SJCRH30 (cell line): ENCODE results near the gene TOX3. TPM values are rescaled to one million over a fixed set of nuclear protein-coding genes. Genes with fewer than 3 reads are reported as not detected.

Experiments used
- DNase-seq, 2 experiments: peaks; one replicate each; pipeline ENCODE4 v3.0.0-alpha.2; 2015 to 2020
- H3K27ac ChIP-seq: fragments of 250-450 bp; sonication (Bioruptor Pico); 2 replicates; pipeline ENCODE4 v1.5.1; 2020; ENCODE audit warnings: mild to moderate bottlenecking, moderate library complexity
- H3K27me3 ChIP-seq: fragments of 250-450 bp; sonication (Bioruptor Pico); 2 replicates; pipeline ENCODE4 v1.5.1; 2020; ENCODE audit warnings: mild to moderate bottlenecking, moderate library complexity
- H3K36me3 ChIP-seq: fragments of 250-450 bp; sonication (Bioruptor Pico); 2 replicates; pipeline ENCODE4 v1.5.1; 2020; ENCODE audit warnings: mild to moderate bottlenecking, moderate library complexity
- H3K4me1 ChIP-seq: fragments of 250-450 bp; sonication (Bioruptor Pico); 2 replicates; pipeline ENCODE4 v1.5.1; 2020; ENCODE audit warnings: mild to moderate bottlenecking, moderate library complexity
- H3K4me3 ChIP-seq: fragments of 250-450 bp; sonication (Bioruptor Pico); 2 replicates; pipeline ENCODE4 v1.5.1; 2020; ENCODE audit warnings: mild to moderate bottlenecking, moderate library complexity
- H3K9me3 ChIP-seq: fragments of 250-450 bp; sonication (Bioruptor Pico); replicated peaks from 2 replicates; pipeline ENCODE4 v1.5.1; 2020; ENCODE audit warnings: mild to moderate bottlenecking, moderate library complexity
- total RNA-seq: library from RNA; depleted of rRNA; stranded (reverse); fragments of >200 nt; shearing (Covaris generic); gene quantifications from 2 replicates; pipeline ENCODE4 v1.2.3, GENCODE V29; 2014

The TOX3 gene
- total RNA-seq, 1 experiment from 2014 or later: 18.6 TPM

DNA sequence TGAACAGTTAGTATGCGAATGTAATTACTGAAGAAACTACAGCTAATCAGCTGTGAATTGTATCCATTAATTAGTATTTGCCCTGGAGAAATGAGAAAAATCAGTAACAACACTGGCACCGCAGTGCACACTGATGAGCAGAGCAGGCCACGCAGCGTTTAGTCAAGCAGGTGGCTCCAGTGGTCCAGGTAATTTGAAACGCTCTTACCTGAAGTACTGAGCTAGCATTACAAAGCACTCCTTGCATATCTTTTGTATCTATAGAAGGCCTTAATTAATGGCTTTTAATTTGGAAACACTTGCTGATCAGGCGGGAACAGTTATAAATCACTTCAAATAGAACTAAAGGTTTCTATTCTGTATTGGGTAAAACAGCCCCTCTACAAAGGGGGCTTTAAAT, 76.4 kb downstream of the TOX3 start:
- no peaks in the 10 kb centered on the region for H3K36me3 ChIP-seq
- H3K27ac ChIP-seq: no peak overlapping the region
- H3K4me1 ChIP-seq: peaks cover 49% of the 10 kb centered on the region
- no peaks in the 10 kb centered on the region for H3K9me3 ChIP-seq
- no peaks in the 10 kb centered on the region for H3K27me3 ChIP-seq
- DNase-seq: no peak
- no peak overlapping the region for H3K4me3 ChIP-seq

DNA sequence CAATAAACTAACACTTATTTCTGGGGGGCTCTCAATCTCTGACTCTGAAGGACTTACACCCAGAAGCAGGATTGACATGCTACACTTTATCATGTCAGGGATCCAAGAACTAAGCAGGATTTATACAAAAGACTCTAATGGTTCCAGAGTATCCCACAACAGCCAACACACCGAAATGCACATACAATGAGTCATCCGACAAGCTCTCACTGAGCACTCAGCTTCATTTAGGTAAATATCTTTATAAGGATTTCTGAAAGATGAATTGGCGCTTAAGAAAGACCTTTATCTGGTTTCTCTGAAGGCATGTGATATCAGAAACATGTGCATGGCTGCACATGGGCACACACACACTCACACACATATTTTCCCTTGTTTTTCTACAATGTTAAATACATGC, 77.2 kb downstream of the TOX3 start:
- peak; percentile 19 to 57 for DNase-seq
- Histone ChIP-seq H3K4me1 (peaks cover 50% of the 10 kb centered on the region), H3K9me3 (no peaks in the 10 kb centered on the region), H3K27ac (peak overlapping the region; percentile 90), H3K27me3 (no peaks in the 10 kb centered on the region), H3K4me3 (no peak overlapping the region), H3K36me3 (no peaks in the 10 kb centered on the region)

DNA sequence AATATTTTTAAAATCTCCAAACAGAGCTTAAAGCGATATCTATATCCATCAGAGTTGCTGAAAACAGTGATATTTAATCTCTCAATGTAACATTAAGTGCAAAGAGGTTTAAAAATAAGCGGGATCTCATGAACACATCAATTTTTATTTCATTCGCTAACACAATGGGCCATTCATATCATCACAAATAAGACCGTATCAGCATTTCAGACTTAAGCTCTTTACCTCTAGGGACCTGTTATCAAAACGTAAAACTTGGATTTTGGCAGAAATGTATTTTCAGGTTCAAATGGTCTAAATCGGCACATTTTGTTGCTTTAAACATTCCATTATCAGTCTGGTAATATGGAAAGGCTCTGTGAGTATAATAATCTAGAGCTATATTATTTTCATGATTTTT, 77.9 kb downstream of the TOX3 start:
- no peaks in the 10 kb centered on the region for H3K9me3 ChIP-seq
- DNase-seq: peak in 1 of 2 experiments; percentile 30
- peak overlapping the region; percentile 90 for H3K27ac ChIP-seq
- H3K4me1 ChIP-seq: peaks cover 50% of the 10 kb centered on the region
- no peak overlapping the region for H3K4me3 ChIP-seq
- no peaks in the 10 kb centered on the region for H3K36me3 ChIP-seq
- no peaks in the 10 kb centered on the region for H3K27me3 ChIP-seq

DNA sequence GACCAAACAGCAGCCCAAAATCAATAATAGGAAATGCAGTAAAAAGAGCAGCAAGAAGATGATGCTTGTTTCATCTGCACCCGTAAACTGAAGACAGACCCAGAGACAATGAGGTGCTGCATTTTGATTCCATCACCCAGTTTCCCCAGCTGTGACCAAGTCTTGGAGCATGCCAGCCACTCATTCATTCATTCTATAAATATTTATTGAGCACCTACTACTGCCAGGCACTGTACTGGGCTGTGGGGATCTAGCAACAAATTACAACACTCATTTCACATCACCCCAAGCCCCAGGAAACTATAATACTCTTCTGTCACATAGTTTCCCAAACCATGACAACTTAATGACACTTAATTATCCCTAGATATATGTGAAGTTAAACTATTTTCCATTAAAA, 79.2 kb downstream of the TOX3 start:
- Histone ChIP-seq H3K4me1 (peaks cover 56% of the 10 kb centered on the region), H3K9me3 (no peaks in the 10 kb centered on the region), H3K36me3 (no peaks in the 10 kb centered on the region), H3K27me3 (no peaks in the 10 kb centered on the region), H3K4me3 (no peak overlapping the region), H3K27ac (peak overlapping the region; percentile 90)
- DNase-seq: no peak

DNA sequence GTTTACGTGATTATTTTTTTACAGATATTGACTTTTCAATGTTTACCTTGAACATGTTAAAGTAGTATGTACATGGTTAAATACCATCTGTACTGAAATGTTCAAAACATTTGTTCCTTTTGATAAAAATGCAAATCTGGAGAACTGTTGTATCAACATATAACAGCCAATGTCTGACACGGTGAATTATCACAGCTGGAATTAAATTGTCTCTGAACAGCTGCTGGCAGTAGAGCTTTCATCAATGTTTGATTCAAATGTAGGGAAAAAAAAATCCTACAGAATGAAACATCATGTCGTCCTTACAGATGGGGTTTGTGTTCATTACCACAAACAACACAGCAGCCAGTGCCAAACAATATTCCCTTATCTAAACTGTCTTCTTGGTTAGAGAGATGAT, 79.9 kb downstream of the TOX3 start:
- DNase-seq: peak; percentile 61 to 88
- Histone ChIP-seq H3K27me3 (no peaks in the 10 kb centered on the region), H3K36me3 (no peaks in the 10 kb centered on the region), H3K27ac (peak overlapping the region; percentile 90), H3K4me3 (no peak overlapping the region), H3K9me3 (no peaks in the 10 kb centered on the region), H3K4me1 (peaks cover 64% of the 10 kb centered on the region)

DNA sequence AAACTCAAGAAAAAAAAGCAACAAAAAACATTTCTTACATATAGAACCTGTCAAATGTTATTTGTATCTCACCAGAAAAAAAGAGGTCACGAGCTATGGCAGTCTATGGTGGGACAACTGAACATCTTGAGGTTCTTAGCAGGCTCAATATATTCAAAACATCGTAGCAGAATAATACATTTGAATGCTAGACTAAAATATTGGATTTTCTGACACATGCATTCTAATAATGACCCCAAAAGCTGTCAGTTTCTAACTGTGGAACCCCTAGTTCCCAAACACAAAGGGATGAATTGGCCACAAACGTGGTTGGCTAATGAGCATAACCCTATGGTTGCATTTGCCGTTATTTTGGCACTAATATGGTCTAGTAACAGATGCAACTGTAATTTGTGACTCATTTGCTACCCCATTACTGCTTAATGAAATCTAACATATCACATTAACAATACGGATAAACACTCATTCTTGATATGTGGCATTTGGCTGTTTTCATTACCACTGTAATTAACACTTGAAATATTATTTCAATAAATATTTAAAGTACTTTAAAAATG, 81.2 kb downstream of the TOX3 start:
- Histone ChIP-seq H3K36me3 (no peaks in the 10 kb centered on the region), H3K27ac (peak overlapping the region; percentile 90), H3K4me1 (peaks cover 65% of the 10 kb centered on the region), H3K4me3 (no peak overlapping the region), H3K9me3 (no peaks in the 10 kb centered on the region), H3K27me3 (no peaks in the 10 kb centered on the region)
- peak in 1 of 2 experiments; percentile 50 for DNase-seq

DNA sequence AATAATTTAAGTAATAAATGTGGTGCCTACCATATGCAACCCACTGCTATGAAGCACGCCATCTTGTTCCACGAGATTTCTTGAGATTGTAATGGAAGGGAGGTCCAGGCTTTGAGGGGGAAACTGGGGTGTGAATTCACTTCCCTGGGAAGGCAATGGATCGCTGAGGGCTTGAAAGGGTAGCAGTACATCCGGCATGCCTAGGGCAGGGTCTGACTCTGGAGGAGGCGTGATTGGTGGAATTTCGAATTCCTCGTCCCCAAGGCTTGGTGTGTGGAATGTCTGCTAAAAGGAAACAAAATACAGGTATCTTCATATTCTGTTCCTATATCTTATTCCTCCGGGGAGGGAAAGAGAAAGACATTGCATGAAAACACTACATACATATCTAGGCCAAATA, 83.0 kb downstream of the TOX3 start:
- H3K27me3 ChIP-seq: no peaks in the 10 kb centered on the region

DNA sequence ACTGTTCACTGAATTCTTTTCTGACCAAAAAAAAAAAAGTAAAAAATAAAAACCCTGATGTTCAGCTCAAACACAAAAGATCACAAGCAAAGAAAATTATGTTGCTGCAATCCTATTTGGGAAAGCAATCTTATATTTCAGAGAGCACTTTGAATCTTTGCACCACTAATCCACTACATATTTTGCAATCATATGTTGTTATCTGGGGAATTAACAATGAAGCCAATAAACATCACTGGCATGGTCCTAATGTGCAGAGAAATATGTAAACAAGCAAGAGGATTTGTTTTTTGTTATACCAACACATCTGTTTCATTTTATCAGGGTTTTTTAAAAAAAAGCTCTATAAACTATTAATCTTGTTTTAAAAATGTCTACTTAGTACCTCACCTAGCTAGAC, 84.1 kb downstream of the TOX3 start:
- peaks cover 45% of the 10 kb centered on the region for H3K4me1 ChIP-seq
- no peak for DNase-seq

More for the DNA sequence above, 83.0 kb downstream of the TOX3 start:
- no peak for DNase-seq
- Histone ChIP-seq H3K36me3 (no peaks in the 10 kb centered on the region), H3K4me1 (peaks cover 50% of the 10 kb centered on the region), H3K4me3 (no peak overlapping the region), H3K9me3 (no peaks in the 10 kb centered on the region), H3K27ac (no peak overlapping the region)

DNA sequence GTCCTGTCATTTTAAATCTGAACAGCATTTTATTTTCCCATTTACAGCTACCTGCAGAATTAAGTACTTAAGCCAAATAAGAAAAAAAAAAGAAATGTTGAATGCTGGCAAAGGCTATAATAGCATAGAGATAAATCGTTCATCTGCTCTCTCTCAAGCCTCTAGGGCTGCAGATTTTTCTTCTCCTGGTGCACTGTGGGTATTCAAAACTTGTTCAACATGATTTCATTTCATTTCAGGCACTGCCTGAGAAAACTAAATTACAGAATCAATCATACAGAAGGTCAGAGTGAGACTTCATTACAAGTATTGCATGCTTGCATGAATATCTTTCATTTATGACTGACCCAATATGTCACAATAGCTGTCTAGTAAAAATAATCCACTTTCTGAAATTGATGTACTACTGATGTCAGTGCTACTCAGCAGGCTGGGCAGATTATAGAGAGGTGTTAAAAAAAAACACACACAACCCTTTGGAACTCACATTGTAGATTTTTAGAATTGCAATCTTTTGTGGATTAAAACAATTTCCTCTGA, 86.2 kb downstream of the TOX3 start:
- H3K4me1 ChIP-seq: peaks cover 44% of the 10 kb centered on the region
- H3K27me3 ChIP-seq: no peaks in the 10 kb centered on the region
- no peak overlapping the region for H3K4me3 ChIP-seq
- H3K27ac ChIP-seq: no peak overlapping the region
- no peak for DNase-seq
- no peaks in the 10 kb centered on the region for H3K9me3 ChIP-seq
- no peaks in the 10 kb centered on the region for H3K36me3 ChIP-seq

More for the DNA sequence above, 84.1 kb downstream of the TOX3 start:
- H3K9me3 ChIP-seq: no peaks in the 10 kb centered on the region
- H3K36me3 ChIP-seq: no peaks in the 10 kb centered on the region
- no peak overlapping the region for H3K4me3 ChIP-seq
- no peak overlapping the region for H3K27ac ChIP-seq
- no peaks in the 10 kb centered on the region for H3K27me3 ChIP-seq

DNA sequence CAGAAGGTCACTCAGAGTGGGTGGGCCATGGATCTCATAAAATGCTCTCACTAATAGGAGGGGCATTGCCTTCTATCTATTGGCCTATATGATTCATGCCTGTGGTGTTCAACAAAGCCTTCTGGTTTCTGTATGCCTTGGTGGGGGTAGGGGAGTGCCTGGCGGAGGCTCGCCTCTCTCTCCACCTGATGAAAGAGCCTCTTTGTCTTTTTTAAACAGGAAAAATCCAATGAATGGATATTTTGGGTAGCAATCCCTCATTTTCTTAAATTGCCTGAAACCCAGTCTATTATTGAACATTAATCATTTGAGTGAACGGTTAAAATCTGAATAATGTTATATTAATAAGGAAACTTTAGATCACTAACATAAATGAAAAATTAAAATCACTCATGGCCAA, 90.6 kb downstream of the TOX3 start:
- Histone ChIP-seq H3K27me3 (no peaks in the 10 kb centered on the region), H3K36me3 (no peaks in the 10 kb centered on the region), H3K9me3 (no peaks in the 10 kb centered on the region), H3K27ac (peak overlapping the region; percentile 77), H3K4me3 (no peak overlapping the region), H3K4me1 (peaks cover 31% of the 10 kb centered on the region)
- DNase-seq: peak; percentile 79 to 88

DNA sequence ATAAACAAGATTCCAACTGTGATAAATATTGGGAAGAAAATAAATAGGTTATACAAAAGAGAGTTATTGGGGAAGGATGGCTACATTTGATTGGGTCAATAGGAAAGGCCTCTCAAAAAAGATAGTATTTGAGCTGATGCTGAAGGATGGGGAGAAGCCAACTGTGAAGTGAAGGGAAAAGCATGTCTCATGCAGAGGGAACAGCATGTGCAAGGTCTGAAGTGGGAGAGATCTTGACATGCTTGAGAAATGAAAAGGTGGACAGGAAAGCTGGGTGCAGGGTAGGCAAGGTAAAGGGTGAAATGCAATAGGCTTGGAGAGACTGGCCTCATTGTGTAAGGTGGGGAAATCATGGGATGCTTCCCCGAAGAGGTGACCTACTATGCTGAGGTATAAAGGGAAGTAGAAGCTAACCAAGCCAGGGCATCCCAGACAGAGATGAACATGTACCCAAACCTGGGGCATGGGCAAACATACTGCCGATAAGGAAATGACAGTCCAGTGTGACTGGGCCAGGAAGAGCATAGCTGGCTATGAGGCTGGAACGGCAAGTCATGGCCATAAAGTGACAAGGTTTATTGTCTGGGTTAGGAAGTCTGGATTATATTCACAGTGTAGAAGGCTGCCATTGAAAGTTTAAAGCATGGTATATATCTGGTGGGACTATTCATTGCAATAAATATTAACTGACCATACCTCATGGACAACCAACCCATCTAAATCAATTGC, 91.2 kb downstream of the TOX3 start:
- Histone ChIP-seq H3K9me3 (no peaks in the 10 kb centered on the region), H3K4me3 (no peak overlapping the region), H3K27me3 (no peaks in the 10 kb centered on the region), H3K36me3 (no peaks in the 10 kb centered on the region), H3K4me1 (peaks cover 38% of the 10 kb centered on the region), H3K27ac (peak overlapping the region; percentile 77)
- no peak for DNase-seq

DNA sequence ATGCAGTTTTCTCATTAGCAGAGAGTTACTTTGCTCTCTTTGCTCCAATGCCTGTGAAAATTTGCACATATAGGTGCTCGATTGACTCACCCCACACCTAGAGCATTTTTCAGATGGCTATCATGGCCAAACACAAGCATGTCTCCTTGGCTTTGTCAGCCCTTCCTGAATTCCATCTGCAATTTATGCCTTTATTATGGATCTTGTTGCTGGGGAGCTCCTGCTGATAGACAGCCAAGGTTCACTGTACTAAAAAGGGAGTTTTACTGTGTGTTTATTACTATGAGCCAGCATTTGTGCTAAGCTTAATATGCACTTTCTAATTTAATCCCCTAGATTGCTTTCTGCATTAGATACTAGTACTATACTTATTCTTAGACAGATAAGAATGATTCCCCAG, 93.3 kb downstream of the TOX3 start:
- Histone ChIP-seq H3K4me3 (no peak overlapping the region), H3K4me1 (peaks cover 46% of the 10 kb centered on the region), H3K36me3 (0 out of 2 replicates have a peak, but pooled peaks cover 3% of the 10 kb centered on the region), H3K27ac (no peak overlapping the region), H3K27me3 (no peaks in the 10 kb centered on the region), H3K9me3 (no peaks in the 10 kb centered on the region)
- DNase-seq: no peak

DNA sequence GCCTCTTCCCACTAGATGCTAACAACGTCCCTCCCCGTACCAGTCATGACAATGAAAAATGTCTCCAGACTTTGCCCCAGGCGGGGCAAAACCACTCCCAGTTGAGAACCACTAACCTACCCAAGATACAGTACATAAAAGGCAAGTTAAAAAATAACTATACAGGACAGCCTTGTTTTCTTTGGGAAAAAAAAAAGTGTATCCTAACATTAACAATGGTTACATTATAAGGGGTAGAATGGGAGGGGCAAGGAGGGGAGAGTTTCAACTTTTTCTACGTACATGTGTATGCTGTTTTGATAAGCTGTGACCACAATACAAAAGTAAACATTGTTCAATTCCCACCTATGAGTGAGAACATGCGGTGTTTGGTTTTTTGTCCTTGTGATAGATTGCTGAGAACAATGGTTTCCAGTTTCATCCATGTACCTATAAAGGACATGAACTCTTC, 94.9 kb downstream of the TOX3 start:
- H3K9me3 ChIP-seq: no peaks in the 10 kb centered on the region
- H3K4me3 ChIP-seq: no peak overlapping the region
- no peaks in the 10 kb centered on the region for H3K27me3 ChIP-seq
- no peak overlapping the region for H3K27ac ChIP-seq
- peaks cover 32% of the 10 kb centered on the region for H3K4me1 ChIP-seq
- DNase-seq: no peak
- H3K36me3 ChIP-seq: 0 out of 2 replicates have a peak, but pooled peaks cover 3% of the 10 kb centered on the region

DNA sequence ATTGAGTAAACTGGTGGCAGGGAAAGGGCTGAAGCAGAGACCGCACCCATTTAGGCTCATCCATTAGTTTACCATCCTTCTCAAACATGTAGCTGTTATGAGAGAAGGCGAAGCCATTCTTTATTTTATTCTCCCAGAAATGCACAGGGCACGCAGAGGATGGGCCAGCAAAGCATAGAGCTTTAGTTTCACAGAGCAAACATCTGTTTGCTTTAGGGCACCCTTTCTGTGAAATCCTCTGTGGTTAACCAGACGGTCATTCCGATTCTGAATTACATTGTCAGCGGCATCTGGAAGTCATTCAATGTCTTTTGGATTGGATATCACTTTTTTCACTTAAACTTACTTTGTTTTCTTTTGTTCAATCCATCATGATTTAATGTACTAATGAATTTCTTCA, 96.0 kb downstream of the TOX3 start:
- Histone ChIP-seq H3K4me1 (peaks cover 21% of the 10 kb centered on the region), H3K36me3 (0 out of 2 replicates have a peak, but pooled peaks cover 5% of the 10 kb centered on the region), H3K4me3 (no peak overlapping the region), H3K27ac (peak overlapping the region; percentile 31), H3K27me3 (no peaks in the 10 kb centered on the region), H3K9me3 (no peaks in the 10 kb centered on the region)
- DNase-seq: peak; percentile 53 to 82

DNA sequence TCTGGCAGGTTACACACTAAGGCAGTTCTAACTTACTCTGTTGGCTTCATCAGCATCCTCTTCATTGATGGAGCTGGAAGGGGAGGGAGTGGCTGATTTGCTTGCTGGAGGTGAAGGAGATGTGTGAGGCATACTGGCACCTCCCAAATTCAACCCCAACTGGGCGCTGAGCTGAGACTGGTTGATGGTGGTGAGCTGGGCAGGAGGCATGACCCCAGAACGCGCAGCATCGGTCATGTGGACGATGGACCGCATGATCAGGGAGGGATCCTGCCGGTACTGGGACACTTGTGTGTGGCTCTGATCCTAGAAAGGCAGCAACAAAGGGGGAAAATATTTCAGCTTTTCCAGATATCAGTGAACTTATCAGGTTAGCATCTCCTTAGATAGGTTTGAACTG, 96.7 kb downstream of the TOX3 start:
- Histone ChIP-seq H3K36me3 (0 out of 2 replicates have a peak, but pooled peaks cover 5% of the 10 kb centered on the region), H3K27me3 (no peaks in the 10 kb centered on the region), H3K27ac (peak overlapping the region; percentile 31), H3K4me3 (no peak overlapping the region), H3K9me3 (no peaks in the 10 kb centered on the region), H3K4me1 (peaks cover 20% of the 10 kb centered on the region)
- DNase-seq: no peak
